ENCODE measurements around the gene SLC25A1.

- no peak for TF ChIP-seq CTCF (IDR thresholded peaks at IDR 0.05)
- TF ChIP-seq POLR2A (IDR thresholded peaks at IDR 0.05): no peak
Measured at GRCh38 chr22:19181786-19182471, 3.4 kb upstream of the SLC25A1 start.

Data from Peyer's patch (tissue), 4 donors.